Lower lobe of right lung (tissue), 2 donors: ENCODE measurements around the gene RBFOX2. TPM values are rescaled to one million over a fixed set of nuclear protein-coding genes. Genes with fewer than 3 reads are reported as not detected.
A peak's percentile ranks its signal among the peaks of the same experiment; 100 is the strongest.

Experiments
- ATAC-seq, 2 donors: fragments of 200-7000 bp; cut with Tn5 transposase; one replicate each; pipeline ENCODE4 v1.9.1; 2020 to 2022; ENCODE audit warnings: mild to moderate bottlenecking in 2 of 2, moderate library complexity in 2 of 2
- DNase-seq: peaks from one replicate; pipeline ENCODE4 v3.0.0-alpha.2; 2020
- H3K27ac ChIP-seq: fragments of 200-600 bp; one replicate; pipeline ENCODE4 v1.8.0; 2022
- H3K27me3 ChIP-seq: fragments of 200-600 bp; one replicate; pipeline ENCODE4 v1.8.0; 2022; ENCODE audit warnings: low read depth
- H3K36me3 ChIP-seq: fragments of 200-600 bp; one replicate; pipeline ENCODE4 v1.8.0; 2022; ENCODE audit warnings: mild to moderate bottlenecking
- H3K4me1 ChIP-seq: fragments of 200-600 bp; one replicate; pipeline ENCODE4 v1.8.0; 2022
- H3K4me3 ChIP-seq: fragments of 200-600 bp; one replicate; pipeline ENCODE4 v1.8.0; 2022; ENCODE audit warnings: mild to moderate bottlenecking
- H3K9me3 ChIP-seq: fragments of 200-600 bp; one replicate; pipeline ENCODE4 v1.8.0; 2022
- CTCF ChIP-seq: fragments of 200-600 bp; IDR thresholded peaks from one replicate; pipeline ENCODE4 v1.8.0; 2022; ENCODE audit warnings: antibody characterized with exemption, mild to moderate bottlenecking
- intact Hi-C: fragments of 100-400 bp; cut with DNase I; formaldehyde crosslinking; loops from one replicate; pipeline ENCODE4 v1.11.0; 2022
- total RNA-seq: library from RNA; stranded (reverse); fragmentation: NEBNext Ultra II Directional; extraction: Animal tissue kit (Norgen Biotek cat#: 25700); gene quantifications from one replicate; pipeline ENCODE4 v1.2.1, GENCODE V29; 2021
- donor health status: DM: no; HTN: yes; CAD: no; lungs with severe emphysema.

The RBFOX2 gene
- total RNA-seq, 1 donor from 2014 or later = 50.1 TPM

GRCh38 chr22:35928285-35928798, 100.3 kb downstream of the RBFOX2 start:
- Histone ChIP-seq H3K27me3 (no peaks in the 10 kb centered on the region), H3K4me3 (no peak overlapping the region), H3K27ac (no peak overlapping the region), H3K36me3 (no peaks in the 10 kb centered on the region), H3K9me3 (no peaks in the 10 kb centered on the region), H3K4me1 (peaks cover 8% of the 10 kb centered on the region)
- no peak for TF ChIP-seq CTCF
- no peak for ATAC-seq
- DNase-seq = no peak
- intact Hi-C loops = no loop called here

- H3K27me3 ChIP-seq = no peaks in the 10 kb centered on the region
- H3K36me3 ChIP-seq = no peaks in the 10 kb centered on the region
- H3K27ac ChIP-seq = no peak overlapping the region
- TF ChIP-seq CTCF = no peak
- no peak for DNase-seq
- no peak for ATAC-seq
- no peaks in the 10 kb centered on the region for H3K9me3 ChIP-seq
- no peak overlapping the region for H3K4me3 ChIP-seq
- intact Hi-C loops = no loop called here
- H3K4me1 ChIP-seq = peaks cover 24% of the 10 kb centered on the region
These were observed 105.6 kb downstream of the RBFOX2 start for GRCh38 chr22:35923026-35923425.

- no peak overlapping the region for H3K4me3 ChIP-seq
- no peaks in the 10 kb centered on the region for H3K9me3 ChIP-seq
- peak; percentile 58 for TF ChIP-seq CTCF
- H3K27ac ChIP-seq = peak overlapping the region; percentile 46
- no peaks in the 10 kb centered on the region for H3K27me3 ChIP-seq
- DNase-seq (no peak), ATAC-seq (peak; percentile 92 to 95)
- intact Hi-C loops = no loop called here
- peaks cover 24% of the 10 kb centered on the region for H3K4me1 ChIP-seq
- H3K36me3 ChIP-seq = no peaks in the 10 kb centered on the region
These were observed 106.8 kb downstream of the RBFOX2 start for GRCh38 chr22:35921777-35922176.

- DNase-seq (no peak), ATAC-seq (peak in 1 of 2 donors; percentile 29)
- Histone ChIP-seq H3K27me3 (no peaks in the 10 kb centered on the region), H3K36me3 (no peaks in the 10 kb centered on the region), H3K4me3 (no peak overlapping the region), H3K9me3 (no peaks in the 10 kb centered on the region), H3K27ac (no peak overlapping the region), H3K4me1 (peaks cover 29% of the 10 kb centered on the region)
- TF ChIP-seq CTCF = no peak
- intact Hi-C loops = no loop called here
These were observed 107.6 kb downstream of the RBFOX2 start for GRCh38 chr22:35921044-35921443.

GRCh38 chr22:35919002-35919542, 109.6 kb downstream of the RBFOX2 start:
- H3K9me3 ChIP-seq = no peaks in the 10 kb centered on the region
- intact Hi-C loops = loop anchor here (10.0 kb wide), 1 partner anchor 294 kb away; no protein-coding TSS in a partner anchor
- no peak overlapping the region for H3K4me3 ChIP-seq
- TF ChIP-seq CTCF = no peak
- H3K4me1 ChIP-seq = peaks cover 46% of the 10 kb centered on the region
- H3K27me3 ChIP-seq = no peaks in the 10 kb centered on the region
- no peak for DNase-seq
- H3K36me3 ChIP-seq = no peaks in the 10 kb centered on the region
- H3K27ac ChIP-seq = no peak overlapping the region
- ATAC-seq = no peak
